ENCODE data around the gene C2CD5. TPM values are rescaled to one million over a fixed set of nuclear protein-coding genes. Genes with fewer than 3 reads are reported as not detected.

The C2CD5 gene, protein sequence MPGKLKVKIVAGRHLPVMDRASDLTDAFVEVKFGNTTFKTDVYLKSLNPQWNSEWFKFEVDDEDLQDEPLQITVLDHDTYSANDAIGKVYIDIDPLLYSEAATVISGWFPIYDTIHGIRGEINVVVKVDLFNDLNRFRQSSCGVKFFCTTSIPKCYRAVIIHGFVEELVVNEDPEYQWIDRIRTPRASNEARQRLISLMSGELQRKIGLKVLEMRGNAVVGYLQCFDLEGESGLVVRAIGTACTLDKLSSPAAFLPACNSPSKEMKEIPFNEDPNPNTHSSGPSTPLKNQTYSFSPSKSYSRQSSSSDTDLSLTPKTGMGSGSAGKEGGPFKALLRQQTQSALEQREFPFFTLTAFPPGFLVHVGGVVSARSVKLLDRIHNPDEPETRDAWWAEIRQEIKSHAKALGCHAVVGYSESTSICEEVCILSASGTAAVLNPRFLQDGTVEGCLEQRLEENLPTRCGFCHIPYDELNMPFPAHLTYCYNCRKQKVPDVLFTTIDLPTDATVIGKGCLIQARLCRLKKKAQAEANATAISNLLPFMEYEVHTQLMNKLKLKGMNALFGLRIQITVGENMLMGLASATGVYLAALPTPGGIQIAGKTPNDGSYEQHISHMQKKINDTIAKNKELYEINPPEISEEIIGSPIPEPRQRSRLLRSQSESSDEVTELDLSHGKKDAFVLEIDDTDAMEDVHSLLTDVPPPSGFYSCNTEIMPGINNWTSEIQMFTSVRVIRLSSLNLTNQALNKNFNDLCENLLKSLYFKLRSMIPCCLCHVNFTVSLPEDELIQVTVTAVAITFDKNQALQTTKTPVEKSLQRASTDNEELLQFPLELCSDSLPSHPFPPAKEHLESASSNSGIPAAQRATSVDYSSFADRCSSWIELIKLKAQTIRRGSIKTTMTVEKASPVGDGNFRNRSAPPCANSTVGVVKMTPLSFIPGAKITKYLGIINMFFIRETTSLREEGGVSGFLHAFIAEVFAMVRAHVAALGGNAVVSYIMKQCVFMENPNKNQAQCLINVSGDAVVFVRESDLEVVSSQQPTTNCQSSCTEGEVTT
- total RNA-seq: 10.6 and 11.3 TPM in 2 replicates

GRCh38 chr12:22544038-22544979, at the start of gene C2CD5:
Gene C2CD5, minus strand, starts transcription at chr12:22544542. Its CDS starts 392 bp downstream, at chr12:22544150.

Other genes starting within 250 kb of the C2CD5 start
- 0.93 and 1.4 TPM in 2 replicates for gene ST8SIA1, start 209.8 kb downstream of the C2CD5 start, total RNA-seq
- 19.1 and 53.7 TPM in 2 replicates for gene ETNK1, start 80.6 kb upstream of the C2CD5 start, total RNA-seq